Measurements from ENCODE around the gene LHX6.

GRCh38 chr9:122200960-122201595, 27.7 kb downstream of the LHX6 start:
- no peak for TF ChIP-seq POLR2A (IDR thresholded peaks at IDR 0.05)
- TF ChIP-seq, protein P1, sequence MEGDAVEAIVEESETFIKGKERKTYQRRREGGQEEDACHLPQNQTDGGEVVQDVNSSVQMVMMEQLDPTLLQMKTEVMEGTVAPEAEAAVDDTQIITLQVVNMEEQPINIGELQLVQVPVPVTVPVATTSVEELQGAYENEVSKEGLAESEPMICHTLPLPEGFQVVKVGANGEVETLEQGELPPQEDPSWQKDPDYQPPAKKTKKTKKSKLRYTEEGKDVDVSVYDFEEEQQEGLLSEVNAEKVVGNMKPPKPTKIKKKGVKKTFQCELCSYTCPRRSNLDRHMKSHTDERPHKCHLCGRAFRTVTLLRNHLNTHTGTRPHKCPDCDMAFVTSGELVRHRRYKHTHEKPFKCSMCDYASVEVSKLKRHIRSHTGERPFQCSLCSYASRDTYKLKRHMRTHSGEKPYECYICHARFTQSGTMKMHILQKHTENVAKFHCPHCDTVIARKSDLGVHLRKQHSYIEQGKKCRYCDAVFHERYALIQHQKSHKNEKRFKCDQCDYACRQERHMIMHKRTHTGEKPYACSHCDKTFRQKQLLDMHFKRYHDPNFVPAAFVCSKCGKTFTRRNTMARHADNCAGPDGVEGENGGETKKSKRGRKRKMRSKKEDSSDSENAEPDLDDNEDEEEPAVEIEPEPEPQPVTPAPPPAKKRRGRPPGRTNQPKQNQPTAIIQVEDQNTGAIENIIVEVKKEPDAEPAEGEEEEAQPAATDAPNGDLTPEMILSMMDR (IDR thresholded peaks at IDR 0.05), result no peak
